Esophagus mucosa (tissue), 1 donor: ENCODE measurements around the gene IRS1. TPM values are rescaled to one million over a fixed set of nuclear protein-coding genes. Genes with fewer than 3 reads are reported as not detected.
A peak's percentile ranks its signal among the peaks of the same experiment; 100 is the strongest.

Experiments used
- ATAC-seq: fragments of 200-7000 bp; cut with Tn5 transposase; one replicate; pipeline ENCODE4 v1.9.1; 2020
- total RNA-seq: library from RNA; stranded (reverse); gene quantifications from one replicate; pipeline ENCODE4 v1.2.4, GENCODE V29; 2023
- donor health status: DM: yes; HTN: yes; CAD: no.

Gene IRS1
- total RNA-seq, 1 donor from 2014 or later = 13.9 TPM

DNA sequence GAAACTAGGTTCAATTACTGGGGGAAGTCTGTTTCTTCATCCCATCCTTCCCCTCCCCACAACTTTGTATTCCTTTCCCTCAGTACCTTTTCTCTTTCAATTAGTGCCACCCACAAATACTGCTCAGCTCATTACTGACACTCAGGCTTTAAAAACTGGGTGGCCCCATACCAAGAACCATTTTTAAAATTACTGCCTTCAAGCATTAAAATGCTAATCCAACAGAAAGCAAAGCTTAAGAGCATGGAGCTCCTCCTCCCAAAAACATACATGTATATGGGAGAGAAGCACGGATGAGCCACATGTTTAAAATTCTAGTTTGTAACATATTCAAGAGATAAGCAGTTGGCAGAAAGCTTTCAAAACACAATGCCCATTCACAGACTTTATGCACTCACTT, 44.0 kb downstream of the IRS1 start:
- peak; percentile 24 for ATAC-seq

DNA sequence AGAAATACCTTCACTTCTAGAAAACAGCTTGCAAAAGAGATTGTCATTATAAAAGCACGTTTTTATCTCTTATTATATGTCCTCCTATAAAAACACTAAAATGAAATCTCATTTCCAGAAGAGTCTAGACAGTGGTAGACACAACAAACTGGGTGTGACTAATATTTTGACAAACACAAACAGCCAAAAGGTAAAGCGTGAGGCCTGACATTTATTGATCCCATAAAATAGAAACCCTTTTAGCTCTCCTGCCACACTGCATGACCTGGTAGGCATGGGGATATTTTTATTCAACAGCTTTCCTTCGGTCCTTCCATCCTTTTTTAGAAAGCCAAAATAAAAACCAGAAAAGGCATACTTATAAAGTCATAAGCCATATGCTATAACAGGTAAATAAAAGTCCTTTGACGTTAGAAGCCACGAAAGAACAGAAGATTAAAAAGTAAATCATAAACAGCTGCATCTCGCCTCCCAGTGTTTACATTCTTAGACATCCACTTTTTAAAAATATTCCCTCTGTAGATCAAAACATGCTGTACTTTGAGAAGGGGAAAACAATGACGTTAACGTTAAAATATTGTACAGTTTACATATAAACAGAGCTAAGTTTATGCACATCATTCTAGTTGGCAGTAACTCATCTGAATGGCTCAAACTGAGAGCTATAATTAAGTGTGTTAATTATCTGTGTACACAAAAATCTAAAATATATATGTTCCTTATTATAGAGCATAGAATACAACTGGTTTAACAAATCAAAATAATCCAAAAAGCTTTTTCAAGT, 44.6 kb downstream of the IRS1 start:
- ATAC-seq = no peak

DNA sequence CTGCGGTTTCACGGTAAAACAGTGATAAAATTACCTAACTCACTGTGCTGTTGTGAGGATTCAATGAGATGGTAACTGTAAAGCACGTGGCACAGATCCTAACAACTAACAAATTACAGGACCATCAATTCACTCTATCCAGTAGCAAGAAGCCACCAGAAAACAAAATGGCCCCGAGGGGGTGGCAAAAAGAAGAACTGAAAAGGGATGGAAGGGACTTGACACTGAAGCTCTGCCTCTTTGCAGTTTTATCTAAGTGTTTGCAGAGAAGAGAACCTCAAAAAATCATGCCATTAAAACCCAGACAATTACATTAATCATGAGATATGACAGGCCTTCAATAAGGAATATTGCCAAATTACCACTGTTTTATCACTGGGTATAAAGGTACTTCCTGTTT, 46.7 kb downstream of the IRS1 start:
- no peak for ATAC-seq

DNA sequence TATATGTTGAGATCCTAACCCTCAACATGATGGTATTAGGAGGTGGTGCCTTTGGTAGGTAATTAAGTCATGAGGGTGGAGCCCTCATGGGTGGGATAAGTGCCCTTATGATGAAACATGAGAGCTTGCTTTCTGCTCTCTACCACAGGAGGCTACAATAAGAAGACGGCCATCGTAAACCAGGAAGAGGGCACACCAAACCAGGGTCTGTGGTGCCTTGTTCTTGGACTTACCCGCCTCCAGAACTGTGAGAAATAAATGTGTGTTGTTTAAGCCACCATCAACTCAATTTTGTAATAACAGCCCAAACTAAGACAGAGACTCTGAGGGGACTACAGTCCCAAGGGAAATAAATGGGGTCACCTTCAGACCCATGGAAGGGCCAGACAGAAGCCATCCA, 52.3 kb downstream of the IRS1 start:
- ATAC-seq = no peak

DNA sequence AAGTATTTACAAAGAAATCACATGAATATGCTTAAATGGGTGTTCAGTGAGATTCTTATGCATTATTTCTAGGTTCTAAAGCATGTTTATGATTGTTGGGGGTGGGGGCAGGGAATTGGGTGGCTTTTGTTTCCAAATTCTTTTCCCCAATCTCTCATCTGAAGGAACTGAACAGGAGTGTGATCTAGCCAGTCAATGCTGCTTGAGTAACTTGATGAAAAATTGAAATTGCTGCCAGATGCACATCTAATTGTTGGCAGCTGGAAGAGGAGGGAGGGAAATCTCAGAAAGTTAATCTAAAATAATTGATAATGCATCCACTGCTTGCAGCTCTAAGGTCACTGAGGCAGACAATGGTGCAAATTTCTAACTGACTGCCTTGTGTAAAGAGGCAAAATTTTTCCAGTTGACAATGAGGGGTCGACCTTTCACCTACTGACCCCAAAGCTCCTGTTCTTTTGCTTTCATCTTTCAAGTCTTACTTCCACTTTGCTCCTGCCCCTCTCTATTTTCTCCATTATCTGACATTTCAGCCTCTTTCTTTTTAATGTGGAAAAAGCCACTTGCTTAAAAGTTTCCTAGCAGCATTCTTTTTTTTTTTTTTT, 53.3 kb downstream of the IRS1 start:
- no peak for ATAC-seq

DNA sequence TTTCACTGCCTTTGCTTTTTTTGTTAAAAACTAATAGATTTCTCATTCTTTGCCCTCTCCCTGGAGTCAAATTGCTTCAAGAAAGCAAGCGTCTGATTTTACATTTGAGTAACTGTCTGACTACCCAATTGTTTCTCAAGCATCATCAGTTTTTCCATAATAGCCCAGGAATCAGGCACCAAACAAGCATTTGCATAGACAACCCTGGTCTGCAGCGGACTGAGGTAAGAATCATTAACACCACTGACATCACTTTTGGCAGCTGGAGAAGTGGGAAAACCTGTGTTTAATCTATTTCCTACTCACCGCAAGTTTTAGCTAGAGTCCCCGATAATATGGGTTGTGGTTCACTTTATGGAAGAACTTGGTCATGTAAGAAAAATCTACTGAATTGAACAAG, 55.7 kb downstream of the IRS1 start:
- ATAC-seq = no peak

DNA sequence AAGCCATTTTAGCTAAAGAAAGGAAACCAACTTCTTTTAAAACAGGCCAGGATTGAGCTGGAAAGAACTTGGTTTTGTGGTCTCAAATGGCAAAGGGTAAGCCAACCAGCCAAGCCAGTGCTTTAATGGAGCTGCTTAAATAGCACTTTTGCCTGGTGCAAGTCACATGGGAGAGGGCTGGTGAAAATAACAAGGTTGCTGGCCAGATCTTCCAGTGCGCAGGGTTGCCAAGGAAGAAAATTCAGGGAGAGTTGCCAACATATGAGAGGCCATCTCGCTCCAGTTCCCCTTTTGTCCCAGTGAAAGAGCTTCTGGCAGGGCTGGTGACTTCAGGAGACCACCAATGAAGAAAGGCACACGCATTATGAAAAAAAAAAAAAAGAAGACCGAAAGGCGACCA, 57.3 kb downstream of the IRS1 start:
- ATAC-seq = no peak

DNA sequence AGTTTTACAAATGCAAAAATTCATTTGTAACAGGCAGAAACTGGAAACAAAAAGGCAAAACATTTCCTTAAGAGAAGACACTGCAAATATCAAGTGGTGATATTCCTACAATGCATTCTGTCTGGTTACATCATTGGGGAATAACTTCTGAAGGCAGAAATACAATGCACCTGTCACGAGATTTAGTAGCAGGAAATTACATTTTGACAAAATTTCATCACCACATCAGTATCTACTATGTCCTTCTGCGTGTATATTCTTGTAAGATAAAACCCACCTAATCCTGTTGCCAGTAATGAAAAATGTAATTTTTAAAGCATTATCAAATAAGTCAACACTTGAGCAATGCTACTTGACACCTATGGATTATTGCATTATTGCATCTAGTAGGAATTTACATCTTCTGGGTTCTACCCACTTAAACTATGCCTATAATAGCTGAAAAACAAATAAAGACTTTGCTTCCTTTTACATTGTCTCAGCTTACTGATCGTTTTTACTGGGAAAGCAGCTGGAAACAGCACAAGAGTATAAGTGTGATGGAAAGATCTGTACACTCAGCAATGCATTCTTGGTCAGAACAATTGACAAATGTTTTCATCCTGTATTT, 59.5 kb downstream of the IRS1 start:
- peak; percentile 57 for ATAC-seq

DNA sequence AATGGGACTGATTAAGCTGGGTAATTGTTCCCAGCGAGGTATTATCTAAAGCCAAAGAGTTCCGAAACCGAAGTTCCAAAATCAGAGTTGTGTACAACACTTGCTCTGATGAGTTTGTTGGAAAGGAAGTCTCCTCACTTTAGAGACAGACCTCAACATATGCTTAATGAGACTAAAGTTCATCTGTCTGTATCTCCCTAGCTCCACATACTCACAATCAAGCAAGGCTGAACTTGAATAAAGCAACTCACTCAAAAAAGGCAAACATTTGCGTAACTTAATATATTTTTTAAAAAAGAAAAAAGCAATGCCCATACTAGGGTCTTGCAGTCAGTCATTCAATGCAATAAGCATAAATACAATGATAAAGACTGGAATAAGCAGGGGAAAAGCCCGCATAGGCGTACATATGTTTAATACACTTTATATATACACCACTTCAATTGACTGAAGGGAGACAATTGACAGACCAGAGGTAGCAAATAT, 60.0 kb downstream of the IRS1 start:
- ATAC-seq = no peak

DNA sequence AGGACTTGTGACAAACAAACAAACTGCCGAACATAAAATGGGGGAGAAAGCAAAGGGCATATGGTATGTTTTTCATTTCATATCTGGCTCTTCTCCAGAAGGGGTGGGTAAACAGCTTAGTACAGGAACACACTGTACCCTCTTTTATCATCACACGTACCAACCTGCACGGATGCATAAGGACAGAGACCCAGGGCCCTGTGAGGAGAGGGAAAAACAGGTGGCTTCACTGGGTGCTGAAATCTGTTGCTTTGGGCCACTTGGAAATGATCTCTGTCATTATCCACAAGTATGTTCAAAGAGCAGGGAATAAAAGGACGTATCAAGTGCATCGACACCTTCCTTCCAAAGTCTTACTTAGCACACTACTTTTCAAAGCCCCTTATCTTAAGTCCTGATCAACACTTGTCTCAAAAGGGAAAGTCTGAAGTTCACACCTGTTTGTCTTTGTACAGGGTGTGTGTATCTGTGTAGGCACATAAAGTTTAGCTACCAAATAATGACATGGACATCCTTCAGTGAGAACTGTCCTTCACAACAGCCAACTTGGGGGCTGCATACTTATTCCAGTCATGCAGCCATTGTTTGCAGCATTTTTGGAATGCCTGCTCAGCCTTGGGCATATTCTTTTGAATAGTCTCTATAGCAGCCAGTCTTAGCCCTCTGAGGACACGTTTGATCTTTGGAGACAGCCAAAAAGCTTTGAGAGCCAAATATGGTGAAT, 60.6 kb downstream of the IRS1 start:
- no peak for ATAC-seq

DNA sequence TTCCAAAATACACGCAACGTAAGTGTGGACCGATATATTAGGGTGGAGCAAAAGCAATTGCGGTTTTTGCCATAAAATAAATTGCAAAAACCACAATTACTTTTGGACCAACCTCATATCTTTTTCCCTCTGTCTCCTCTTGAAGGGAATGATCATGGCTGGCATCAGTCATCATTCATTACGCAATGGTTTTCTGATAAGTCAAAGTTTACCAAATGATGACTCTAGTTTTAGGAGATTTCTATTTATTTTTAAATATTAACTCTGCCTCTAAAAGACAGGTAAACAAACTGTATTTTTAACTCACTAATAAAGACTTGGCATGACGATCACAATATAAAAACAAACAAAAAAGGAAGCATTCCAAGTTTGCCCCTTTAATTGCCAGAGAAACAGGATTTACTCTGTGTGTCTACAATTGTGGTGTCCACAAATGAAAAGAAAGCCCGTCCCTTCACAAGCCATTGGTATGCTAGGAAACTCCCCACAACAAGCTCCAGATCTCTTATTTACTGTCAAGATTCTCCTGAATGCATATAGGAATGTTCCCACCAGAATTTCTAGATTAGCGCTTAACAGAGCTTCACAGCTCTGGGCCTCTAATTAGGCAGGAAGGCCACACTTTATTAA, 61.3 kb downstream of the IRS1 start:
- no peak for ATAC-seq

DNA sequence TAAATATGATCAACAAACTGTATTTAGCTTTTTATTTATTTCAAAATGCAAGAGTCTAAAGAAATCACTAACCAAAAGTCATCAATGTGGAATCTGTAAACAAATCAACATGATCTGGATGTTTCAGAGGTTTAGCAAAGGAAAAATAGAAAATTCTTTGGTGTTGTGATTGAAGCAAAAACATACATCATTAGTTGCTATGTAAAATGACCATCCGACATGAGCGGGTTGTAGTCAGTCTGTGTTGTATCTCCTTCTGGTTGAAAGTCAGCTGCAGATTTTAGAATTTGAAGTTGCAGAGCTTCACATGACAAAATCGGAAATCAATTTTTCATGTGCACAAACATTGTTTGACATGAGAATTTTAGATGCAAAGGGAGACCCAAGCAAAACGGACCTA, 63.2 kb downstream of the IRS1 start:
- no peak for ATAC-seq

DNA sequence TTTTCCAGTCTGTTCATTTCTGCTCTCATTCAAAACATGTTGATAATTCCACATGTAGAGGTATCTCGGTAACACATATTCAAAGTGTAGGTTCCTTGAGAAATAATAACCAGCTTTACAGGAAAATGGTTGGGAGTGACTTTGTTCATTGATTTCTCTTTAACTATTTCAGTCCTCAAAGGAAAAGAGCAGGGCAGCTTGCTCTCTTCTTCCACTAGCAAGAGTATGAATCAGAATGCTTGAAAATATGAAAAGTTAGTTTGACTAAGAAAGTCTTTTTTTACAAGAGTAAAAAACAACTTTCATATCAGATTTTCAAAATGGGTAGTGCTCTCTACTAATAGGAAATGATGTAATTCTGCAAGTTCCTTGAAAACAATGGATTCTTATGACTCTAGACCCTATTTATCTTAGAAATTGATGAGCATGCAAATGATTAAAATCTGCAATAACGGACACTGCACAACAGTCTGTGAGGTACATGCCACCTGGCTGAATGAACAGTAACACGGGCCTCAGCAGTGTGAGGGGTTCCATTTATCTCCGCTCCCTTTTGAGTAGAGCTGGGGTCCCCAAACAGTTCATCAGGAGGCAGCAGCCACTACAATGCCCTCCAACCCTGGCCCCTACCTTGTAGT, 65.6 kb downstream of the IRS1 start:
- ATAC-seq = no peak

DNA sequence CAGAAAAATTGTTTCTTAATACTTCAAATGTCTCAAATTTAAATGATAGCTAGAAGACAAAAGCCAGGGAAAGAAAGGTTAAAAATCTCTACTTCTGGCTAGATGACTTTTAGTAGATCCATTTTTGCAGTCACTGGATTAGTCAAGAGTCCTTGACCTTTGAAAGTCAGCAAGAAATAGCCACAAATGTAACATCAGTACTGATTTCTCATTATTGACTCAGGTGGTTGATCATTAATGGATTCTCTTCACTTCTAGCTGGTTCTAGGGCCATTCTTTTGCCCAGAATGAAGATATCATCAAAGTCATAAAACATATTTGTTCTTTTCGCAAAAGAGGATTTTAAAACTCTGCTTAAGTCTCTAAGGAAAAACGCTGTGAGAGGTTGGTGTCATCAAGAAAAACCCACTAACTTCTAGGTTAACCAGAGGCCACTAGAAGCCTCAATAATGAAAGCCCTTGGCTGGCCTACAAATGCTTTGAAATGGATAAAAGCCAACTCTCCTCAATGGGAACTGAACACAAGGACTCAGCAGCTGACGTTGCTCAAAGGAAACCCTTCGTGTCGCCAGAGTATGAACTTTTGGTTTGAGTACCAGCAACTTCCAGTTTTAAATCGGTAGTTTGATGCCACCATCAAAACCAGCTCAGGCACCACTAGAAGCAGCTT, 66.3 kb downstream of the IRS1 start:
- ATAC-seq = no peak

DNA sequence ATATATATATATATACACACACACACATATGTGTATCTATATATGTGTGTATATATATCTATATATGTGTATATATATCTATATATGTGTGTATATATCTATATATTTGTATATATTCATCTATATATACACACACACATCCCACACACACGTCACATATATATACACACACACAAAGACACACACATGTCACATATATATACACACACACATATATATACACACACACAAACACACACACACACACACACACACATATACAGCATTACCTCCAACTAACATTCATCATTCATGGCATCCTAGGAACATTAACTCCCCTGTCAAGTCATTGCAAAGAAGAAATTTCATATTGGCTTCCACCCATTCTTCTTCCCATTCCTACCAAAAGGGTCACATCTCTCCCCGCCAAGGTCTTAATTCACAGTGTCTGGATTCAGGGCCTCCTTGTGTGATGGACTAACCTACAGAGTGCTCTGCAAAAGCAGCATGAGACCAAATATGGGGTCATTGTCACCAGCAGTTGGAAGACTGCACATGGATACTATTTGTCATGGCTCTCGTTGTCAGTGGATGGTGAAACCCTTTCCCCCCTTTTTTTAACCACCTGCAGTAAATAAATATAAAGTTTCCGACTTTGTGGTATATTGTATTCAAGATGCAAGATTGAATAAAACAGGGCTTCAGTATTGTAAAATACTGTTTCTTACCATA, 67.0 kb downstream of the IRS1 start:
- ATAC-seq = no peak

DNA sequence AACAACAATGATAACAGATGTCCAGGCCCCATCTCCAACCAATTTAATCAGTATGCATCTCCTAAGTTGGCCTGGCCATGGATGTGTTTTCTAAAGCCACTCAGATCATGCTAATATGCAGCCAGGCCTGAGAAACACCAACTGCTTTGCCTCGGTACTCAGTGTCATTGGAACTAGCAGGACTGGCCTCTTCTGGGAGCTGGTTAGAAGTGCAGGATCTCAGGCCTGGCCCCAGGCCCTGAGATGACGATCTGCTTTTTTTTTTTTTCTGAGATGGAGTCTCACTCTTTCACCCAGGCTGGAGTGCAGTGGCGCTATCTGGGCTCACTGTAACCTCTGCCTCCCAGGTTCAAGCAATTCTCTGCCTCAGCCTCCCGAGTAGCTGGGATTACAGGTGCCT, 69.1 kb downstream of the IRS1 start:
- no peak for ATAC-seq

DNA sequence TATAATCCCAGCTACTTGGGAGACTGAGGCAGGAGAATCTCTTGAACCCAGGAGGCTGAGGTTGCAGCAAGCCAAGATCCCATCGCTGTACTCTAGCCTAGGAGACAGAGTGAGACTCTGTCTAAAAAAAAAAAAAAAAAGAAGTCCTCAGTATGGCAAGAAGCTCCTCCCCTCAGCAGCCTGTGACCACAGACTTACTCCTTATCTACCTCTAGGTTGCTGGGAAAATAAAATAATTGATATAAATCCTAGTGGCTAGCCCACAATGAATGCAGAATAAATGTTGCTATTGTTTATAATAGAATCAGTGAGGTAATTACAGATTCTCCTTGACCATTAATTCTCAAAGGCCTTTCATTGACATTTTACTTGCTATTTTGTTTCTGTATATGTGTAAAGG, 70.6 kb downstream of the IRS1 start:
- ATAC-seq = no peak

DNA sequence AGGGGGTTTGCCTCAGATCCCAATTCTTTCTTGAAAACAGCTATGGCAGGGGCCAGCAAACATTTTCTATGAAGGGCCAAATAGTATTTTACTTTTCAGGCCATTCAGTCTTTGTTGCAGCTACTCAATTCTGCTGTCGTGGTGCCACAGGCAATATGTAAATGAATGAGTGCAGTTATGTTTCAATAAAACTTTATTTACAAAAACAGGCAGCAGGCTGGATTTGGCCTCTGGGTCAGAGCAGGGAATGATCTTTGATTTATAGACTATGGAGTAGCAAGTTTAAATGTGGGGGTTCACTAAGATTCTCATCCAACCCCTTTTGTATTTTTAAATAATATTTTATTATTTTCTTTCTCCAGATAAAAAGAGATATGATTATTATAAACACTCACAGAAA, 72.4 kb downstream of the IRS1 start:
- no peak for ATAC-seq

DNA sequence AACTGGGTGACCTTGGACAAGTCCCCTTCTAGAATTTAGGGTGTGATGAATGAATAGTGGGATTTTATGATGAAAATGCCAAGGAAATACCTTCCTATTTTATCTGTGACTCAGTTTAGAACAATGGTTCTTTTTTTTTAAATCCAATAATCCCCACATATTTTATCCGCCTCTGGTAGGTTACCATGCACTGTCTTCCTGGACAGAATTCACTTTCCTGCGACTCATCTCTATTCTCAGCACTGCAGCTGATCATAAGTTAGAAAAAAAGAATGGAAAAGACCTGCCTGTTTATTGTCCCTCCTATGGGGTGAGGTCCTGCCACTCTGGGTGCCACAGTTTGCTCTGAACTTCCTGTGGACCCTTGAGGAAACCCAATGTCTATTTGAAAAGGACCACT, 73.1 kb downstream of the IRS1 start:
- ATAC-seq = no peak

DNA sequence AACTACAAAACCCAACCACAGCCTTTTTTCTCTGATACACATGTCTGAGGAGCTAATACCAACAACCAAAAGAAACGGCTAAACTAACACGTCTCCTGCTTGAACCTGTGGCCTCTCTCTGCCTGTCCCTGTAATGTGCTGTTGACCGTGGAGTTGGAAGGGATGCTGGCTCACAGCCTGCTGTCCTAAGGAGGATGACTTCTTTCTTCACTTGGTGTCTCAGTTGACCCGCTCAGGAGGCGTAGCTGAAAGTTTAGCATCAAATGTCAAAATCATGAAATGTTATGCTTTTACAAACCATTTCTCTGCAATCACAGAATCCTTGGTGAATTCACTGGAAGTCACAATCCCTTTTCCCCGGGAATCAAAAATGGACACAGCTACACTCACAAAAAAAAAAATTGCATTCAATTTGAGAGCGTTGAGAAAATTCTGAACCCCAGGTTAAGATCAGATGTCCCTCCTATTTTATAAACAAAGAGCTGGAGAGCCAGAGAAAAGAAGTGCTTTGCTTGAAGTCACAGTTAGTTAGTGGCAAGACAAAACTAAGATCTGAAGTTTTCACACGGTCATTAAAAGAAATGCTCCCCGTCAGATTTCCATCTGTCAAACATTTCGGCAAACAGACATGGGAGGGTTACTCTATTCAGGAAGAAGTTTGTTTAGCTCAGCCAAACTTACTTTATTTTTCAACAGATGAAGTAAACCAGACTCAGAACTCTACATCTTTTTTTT, 74.3 kb downstream of the IRS1 start:
- no peak for ATAC-seq
